Measurements from ENCODE around the gene KIF21B.

The KIF21B gene

DNA sequence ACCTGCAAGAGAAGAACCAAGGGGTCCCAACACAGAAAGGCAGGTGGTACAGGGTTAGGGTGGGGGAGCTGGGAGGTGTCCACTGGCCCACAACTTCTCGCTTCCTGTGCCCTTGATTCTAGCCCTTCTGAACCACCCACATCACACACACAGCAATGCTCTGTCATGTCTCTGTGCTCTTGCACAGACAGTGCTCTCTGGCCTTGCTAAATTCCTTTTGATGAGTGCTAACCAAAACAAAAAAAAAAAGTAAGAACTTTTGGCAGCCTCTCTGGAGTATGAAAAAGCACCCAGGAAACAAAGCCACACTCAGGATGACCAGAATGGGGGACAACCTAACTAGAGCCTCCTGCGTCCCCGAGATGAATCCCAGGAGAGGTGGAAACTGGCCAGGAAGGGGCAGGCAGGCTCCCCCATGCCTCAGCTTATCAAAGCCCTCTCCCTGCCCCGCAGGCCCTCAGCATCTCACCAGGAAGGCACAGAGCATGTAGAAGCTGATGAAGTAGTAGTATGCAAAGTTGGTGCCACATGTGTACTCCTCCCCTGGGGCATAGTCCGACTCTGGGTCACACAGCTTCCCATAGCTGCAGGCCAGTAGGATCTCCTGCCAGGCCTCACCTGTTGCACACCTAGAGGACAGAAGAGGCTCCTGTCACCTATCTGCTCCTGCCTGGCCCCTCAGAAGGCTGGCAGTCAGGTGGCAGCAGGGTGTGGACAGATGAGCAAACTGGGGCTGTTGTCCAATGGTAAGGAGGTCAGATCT, 27.2 kb upstream of the KIF21B start:
- no peak for DNase-seq (ENCODE audit: low read depth, low spot score)
- H3K27ac ChIP-seq, result no peak overlapping the region

DNA sequence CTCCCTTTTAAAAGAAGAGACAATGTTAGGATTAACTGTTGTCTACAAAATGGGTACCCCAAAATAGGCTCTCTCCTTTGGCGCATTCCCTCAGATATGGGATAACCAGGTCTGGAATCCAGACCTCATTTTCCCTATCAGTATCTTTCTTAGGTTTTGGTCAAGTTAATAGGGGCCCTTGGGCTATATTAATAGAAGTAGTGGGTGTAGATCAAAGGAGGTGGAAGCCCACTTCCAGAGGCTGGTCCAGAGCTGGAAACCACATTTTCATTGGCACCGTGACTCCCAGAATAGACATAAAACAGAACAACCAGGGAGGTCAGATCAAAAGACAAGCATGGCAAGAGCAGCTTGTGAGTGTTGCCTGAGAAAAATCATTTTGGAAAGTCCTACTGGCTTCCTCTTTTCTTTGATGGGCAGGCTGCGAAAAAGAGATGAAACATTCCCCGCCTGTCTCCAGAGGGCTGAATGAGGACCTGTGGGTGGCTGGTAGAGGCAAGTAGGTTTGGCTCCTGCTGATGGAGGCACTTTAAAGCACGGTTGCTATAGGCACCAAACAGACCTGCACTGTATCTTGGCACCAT, 25.8 kb upstream of the KIF21B start:
- DNase-seq (ENCODE audit: low read depth, low spot score), result no peak
- no peak overlapping the region for H3K27ac ChIP-seq

DNA sequence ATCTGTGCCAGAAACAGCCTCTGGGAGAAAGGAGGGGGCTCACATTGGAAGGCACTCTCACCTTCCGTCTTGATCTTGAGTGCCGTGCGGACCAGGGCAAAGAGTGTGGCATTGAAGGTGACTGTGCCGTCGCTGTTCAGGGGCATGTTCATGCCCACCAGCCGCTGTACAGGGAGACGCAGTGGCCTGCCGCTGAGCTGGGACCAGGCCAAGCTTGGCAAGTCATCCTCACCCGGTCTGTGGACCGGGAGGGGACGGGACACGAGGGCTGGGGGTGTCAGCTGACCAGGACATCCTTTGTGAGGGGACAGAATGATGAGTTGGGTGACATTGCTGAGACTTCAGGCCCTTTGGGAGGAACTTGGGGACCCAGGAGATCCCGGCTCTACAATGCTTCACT, 25.0 kb upstream of the KIF21B start:
- H3K27ac ChIP-seq, result no peak overlapping the region
- DNase-seq (ENCODE audit: low read depth, low spot score), result no peak

DNA sequence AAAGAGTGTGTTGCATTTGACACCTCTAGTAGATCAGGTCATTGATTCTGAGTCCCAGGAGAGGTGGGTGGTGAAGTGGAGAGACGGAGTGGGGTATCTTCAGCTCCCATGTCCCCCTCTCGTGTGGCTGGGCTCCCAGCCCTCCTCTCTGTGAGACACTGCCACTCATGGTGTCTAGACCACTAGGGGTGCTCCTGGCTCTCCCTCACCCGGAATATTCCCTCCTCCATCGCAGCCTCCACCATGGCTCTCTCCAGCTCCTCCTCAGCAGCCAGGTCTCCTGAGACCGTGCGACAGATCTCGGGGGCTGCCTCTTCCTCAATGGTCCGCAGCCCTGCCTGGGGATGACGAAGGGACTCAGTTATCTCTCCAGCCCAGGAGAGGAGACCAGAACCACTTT, 20.6 kb upstream of the KIF21B start:
- no peak for DNase-seq (ENCODE audit: low read depth, low spot score)
- H3K27ac ChIP-seq, result no peak overlapping the region

DNA sequence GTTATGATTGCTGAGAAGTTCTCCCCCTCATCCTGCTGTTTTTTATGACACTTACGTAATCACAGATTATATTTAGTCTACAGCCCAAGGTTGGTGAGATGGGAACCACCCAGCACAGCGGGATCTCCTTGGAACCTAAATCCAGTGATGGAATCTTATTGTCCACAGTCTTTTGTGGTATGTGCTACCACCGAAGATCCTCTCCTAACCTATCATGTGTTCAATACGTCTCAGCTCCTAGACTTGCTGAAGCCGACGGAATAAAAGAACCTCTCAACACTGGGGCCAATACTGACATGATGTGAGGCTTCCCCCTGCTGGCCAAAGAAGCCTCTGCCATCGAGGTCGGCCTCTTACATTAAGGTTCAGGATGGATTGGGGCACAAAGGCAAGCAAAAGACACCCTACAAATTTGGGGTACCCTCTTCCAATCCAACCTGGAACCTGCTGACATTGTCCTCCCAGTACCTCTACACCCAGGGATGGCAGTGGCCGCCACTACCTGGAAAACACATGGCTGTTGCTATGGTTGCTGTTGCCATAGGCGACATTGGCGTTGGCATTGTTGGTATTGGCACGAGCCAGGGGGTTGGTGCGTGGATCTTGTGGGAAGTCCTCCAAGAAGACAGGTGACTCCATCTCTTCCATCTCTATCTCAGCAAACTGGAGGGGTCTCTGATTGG, 19.4 kb upstream of the KIF21B start:
- peak; percentile 27 for DNase-seq (ENCODE audit: low read depth, low spot score)
- H3K27ac ChIP-seq, result no peak overlapping the region

DNA sequence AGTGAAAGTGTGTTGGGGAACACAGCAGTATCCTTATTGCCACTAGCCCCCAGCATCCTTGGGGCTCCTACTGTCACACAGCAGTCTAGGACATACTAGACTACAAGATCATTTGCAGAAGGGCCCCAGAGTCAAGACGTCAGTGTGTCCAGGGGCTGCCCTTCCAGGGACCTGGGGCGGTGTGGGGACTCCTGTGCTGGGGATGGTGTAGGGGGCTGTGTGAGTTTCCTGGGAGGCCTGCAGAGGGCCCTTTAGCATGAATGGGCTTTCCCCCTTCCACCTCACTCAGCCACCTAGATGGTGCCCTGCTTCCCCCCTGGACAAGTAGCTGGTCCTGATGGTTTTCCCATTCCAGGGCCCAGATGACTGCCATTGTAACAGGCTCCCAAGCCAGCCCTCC, 17.5 kb upstream of the KIF21B start:
- H3K27ac ChIP-seq, result no peak overlapping the region
- DNase-seq (ENCODE audit: low read depth, low spot score), result no peak

DNA sequence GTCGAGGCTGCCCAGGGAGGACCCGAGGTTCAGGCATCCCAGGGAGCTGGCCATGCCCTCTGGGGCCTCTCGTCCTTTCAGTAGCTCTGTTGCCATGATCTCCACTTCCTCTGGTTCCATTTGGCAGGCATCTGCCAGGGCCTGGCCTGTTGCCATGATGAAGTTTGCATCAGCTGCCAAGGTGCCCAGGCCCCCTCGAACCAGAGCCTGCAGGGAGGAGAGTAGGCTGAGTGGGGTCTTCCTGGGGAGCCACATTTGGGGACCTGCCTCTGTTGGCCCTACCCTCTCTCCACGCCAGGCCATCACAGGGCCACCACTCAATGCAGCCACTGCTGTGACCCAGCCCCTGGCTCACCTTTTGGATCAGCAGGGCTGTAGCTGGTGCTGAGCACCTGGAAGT, 16.4 kb upstream of the KIF21B start:
- no peak for DNase-seq (ENCODE audit: low read depth, low spot score)
- H3K27ac ChIP-seq, result no peak overlapping the region

DNA sequence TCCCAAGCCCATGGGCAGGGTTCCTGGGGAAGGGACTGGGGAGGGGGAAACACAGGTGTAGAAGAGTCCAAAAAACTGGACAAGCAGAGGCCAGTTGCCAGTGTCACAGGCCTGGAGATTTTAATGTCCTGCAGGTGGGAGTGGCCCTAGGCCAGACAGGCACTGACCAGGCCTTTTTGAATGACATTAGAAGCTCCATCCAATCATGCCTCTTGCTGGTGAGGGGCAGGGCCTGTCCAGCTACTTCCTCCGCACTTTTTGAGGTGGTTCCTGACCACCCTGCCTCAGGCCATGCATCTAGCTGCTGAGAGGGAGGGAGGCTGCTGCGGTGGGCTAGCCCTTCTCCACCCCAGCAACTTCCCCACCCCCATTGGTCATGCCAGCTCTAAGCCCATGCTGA, 15.9 kb upstream of the KIF21B start:
- DNase-seq (ENCODE audit: low read depth, low spot score), result no peak
- H3K27ac ChIP-seq, result no peak overlapping the region

DNA sequence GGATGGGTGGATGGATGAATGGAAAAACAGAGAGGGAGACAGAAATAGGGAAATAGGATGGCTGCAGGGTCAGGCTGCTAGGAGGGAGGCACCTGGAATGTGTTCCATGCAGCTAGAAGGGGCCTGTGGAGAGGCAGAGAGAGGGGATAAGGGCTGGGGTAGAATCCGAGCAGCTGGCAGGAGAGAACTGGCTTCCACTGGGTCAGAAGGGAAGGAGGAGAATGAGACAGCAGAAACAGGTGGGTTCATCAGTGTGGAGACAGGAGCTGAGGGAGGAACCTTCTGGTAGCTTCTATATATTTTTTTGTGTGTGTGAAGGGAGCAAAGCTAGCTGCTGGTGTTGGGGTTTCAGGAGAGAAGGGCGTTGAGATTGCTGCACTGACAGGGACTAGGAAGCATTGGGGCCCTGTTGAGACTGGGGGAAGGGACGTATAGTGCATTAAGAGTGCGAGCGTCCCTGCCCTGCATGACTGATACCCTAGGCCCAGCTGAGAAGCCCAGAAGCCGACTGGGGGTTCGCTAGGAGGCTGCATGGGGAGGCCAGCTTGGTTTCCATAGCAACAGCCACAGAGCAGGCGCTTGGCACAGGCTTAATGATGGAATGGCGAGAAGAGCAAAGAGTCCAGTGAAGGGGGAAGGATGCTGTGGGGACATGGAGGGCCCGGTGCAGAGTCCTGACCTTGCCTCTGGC, 14.8 kb upstream of the KIF21B start:
- no peak overlapping the region for H3K27ac ChIP-seq
- no peak for DNase-seq (ENCODE audit: low read depth, low spot score)

DNA sequence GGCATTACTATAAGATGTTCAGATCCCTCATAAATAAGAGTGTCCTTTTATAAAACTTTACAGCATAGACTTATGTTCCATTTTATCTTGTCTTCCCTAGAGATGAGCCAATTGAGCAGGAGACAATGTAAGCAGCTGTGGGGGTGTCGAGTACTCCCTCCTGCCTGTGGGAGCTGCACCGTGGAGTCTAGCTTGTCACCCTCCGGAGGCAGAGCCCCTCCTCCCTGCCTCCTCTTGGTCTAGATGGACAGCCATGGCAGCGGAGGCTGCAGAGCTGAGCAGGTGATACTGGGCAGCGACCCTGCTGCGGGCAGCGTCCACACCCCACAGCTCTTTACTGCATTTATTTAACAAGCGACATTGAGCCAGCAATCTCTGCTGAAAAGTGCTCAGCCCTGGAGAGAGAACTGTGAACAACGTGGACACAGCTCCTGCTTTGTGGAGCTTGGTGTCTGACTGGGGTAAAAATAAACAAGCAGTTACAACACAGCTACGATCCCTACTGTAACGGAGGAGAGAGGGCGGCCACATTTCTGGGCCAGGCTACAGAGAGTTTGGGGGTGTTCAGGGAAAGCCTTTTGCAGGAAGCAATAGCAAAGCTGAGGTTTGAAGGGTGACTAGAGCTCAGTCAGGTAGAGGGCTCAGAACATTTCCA, 12.8 kb upstream of the KIF21B start:
- DNase-seq (ENCODE audit: low read depth, low spot score), result no peak
- H3K27ac ChIP-seq, result no peak overlapping the region

DNA sequence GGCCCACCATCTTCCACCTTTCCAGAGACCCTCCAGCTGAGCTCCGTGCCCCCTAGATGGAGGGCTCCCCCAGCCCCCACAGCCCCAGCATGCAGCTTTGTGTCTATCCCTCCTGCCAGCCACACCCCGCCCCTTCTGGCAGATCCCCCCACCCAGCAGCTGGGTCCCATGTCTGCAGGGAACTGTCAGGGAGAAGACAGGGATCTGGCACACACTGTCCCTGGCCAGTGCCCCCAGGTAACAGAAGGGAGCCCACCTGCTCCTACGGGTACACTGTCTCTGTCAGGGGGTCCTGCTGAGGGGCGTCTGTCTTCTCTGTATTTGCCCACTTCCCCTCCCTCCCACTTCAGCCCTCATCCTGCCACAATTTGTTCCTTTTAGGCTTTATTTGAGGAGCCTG, 11.2 kb upstream of the KIF21B start:
- no peak for DNase-seq (ENCODE audit: low read depth, low spot score)

DNA sequence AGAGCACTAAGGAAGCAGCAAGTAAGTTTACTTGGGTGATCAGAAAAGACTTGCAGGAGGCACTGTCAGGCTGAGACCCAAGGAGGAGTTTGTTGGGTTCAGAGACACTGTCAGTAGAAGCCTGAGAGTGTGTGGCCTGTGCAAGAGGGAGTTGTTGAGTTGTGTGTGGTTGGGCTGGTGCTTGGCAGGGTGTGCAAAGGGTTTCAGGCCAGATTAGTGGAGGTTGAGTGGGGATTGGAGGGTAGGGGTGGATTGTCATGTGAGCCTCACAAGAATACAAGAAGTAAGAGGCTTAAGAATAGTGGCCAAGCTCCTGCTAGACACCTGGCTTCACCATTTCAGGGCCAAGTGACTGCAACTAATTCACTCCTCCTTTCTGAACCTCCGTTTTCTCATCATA, 8.9 kb upstream of the KIF21B start:
- DNase-seq (ENCODE audit: low read depth, low spot score), result no peak
- no peak overlapping the region for H3K27ac ChIP-seq

More for the DNA sequence above, 11.2 kb upstream of the KIF21B start:
- H3K27ac ChIP-seq, result no peak overlapping the region

DNA sequence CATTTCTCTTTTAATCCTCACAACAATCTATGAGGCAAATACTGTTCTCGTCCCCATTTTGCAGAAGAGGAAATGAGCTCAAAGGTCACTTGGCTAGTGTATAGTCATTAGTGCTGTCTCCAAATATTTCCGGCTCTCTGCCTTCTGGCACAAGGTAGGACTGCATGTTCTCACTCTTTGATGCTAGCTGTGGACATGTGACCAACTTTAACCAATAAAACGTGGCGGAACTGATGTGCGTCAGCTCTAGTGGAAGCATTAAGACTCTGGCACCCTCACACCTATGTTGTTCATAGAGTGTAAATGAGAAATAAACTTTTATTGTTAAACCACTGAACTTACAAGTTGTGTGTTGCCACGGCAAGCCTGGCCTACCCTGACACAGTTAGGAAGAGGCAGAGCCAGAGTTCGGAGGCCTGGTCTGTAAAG, 5.0 kb upstream of the KIF21B start:
- no peak overlapping the region for H3K27ac ChIP-seq
- DNase-seq (ENCODE audit: low read depth, low spot score), result no peak

DNA sequence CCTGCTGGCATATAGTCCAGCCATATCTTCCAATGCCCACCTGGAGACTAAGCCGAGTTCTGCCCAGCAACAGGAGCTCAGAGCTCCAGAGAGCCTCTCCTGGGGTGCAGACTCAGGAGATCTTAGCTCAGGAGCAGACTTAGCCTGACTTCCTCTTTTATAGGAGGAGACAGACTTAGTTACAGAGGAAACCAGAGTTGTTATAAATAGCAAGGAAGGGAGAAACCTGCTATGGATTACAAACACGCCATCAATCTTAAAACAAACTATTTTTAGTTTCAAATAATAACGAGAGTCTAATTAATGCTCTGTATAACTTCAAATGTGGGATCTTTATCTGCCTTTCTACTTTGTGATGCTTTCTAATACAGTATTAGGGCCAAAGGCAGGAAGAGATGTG, 3.3 kb upstream of the KIF21B start:
- no peak overlapping the region for H3K27ac ChIP-seq
- no peak for DNase-seq (ENCODE audit: low read depth, low spot score)

DNA sequence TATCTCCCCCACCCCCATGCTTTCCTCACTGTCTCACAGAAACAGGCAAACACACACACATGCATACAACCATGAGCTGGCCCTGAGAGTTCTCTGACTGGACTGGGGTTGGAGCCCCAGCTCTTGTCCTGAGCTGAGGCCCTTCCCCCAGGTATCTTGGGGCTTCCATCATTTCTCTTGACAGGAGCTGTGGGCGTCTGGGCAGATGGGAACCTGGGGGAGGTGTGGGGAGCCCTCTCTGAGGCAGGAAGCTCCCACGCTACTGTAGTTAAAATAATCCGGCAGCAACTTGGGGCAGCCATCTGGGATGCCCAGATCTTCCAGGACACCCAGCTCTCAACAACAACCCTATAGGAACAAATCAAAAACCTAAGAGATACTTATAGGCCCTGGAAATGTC, 2.7 kb upstream of the KIF21B start:
- DNase-seq (ENCODE audit: low read depth, low spot score), result no peak
- H3K27ac ChIP-seq, result no peak overlapping the region

DNA sequence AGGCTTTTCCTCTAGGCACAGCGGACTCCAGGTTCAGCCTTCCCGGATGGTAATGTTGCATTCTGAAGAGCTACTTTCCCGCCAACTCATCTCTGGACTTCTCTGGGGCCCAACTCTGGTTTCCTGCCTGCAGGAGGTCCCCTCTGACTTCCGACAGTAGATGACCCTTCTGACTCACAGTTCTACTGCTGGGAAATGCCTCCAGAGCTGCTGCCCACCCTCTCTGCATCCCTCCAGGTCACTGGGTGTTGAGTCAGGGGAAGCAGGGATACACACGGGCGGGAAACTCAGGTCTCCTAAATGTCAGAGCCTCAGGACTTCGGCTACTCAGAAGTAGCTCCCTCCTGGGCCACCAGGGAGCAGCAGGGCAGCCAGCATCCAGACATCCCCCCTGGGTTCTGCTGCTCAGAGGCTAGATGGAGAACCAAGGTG, 2.1 kb upstream of the KIF21B start:
- H3K27ac ChIP-seq, result no peak overlapping the region
- no peak for DNase-seq (ENCODE audit: low read depth, low spot score)

DNA sequence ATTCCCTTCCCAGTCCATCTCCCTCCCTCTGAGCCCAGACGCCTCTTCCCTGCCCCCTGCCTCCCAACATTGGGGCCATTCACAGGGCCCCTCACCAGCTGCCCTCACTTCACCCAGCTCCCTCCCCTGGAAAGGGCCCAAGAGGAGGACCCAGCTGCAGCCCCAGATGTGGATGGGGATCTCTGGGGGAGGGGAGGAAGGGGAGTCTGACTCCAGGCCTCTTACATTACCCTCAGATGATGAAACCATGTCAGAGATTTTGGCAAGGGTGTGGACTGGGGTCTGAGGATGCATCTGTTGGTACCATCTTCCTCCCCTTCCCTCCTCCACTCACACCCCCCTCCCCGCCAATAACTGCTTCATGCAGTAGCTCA, 1.1 kb upstream of the KIF21B start:
- no peak for DNase-seq (ENCODE audit: low read depth, low spot score)
- H3K27ac ChIP-seq, result no peak overlapping the region

DNA sequence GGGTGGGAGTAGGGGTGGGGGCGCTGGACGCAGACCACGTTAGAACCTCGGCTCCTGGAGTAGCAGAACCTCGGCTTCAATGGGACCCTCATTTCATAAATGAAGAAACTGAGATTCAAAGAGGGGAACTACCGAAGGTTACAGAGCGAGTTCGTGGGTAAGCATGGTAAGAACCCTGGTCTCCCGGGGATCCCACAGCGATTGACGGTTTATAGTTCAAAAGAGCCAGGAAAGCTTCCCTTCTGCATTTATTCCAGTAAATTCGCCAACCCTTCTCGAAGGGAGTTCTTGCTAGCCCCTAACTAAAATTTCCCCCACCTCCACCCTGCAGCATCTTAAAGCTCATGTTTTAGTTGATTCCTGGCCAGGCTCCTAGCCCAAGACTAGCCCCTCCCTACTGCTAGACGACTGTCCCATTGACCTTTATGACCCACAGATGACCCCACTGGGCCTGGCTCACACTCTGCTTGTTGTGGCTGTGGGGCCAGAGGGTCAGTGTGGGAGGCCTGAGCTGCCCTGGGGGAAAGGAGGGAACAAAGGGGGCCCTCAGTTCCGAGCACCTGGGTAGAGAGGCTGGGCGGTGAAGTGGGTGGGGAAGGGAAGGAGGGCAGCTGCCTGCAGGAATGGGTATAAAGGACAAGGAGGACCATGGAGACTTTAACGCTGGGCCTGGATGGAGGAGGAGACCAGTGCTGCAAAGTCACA, 558 bp upstream of the KIF21B start:
- DNase-seq (ENCODE audit: low read depth, low spot score), result no peak

DNA sequence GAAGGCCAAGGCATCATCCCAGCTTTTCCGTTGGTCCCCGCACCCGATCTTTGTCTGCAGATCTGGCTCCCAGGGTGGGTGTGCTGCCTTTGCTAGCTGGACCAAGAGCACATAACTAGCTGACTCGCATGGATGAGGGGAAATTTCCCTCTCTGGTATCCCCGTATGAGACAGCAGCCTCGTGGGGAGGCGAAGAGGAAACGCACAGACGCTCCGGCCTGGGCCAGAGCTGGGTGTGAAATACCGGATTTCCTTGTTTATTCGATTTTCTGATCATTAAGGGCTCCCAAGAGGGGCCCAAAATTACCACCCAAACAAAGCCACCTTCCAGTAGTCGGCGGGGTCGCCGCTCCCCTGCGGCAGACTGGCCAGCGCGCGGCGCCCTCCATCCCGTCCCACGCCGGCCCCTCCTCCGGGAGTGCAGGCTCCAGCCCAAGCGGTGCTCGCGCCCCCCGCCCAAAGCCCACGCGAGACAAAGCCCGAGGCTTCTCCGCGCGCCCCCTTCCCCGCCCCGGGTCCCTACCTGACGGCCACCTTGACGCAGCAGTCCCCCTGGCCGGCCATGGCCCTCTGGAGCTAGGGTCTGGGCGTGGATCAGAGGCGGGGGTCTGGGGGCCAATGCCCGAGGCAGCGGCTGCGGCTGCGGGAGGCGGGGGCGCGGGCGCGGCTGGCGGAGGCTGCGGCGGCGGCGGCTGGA, 546 bp downstream of the KIF21B start:
- H3K27ac ChIP-seq, result no peak overlapping the region
- DNase-seq (ENCODE audit: low read depth, low spot score), result no peak

More for the DNA sequence above, 558 bp upstream of the KIF21B start:
- H3K27ac ChIP-seq, result no peak overlapping the region

DNA sequence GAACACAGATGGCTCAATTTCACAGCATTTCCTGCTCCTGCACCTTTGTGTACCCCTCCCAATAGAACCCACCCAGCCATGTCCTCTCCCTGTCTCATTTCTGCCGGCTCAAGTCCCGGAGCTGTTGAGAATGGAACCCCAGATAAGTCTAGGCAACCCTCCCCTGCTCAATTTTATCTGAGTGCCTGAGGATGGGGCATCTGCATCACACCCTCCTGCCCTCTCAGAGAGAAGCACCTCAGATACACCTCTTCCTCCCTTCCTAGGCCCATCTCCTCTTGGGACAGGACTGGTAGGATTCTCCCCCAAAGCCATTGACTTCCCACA, 1.1 kb downstream of the KIF21B start:
- DNase-seq (ENCODE audit: low read depth, low spot score), result no peak
- H3K27ac ChIP-seq, result no peak overlapping the region
